Left lung (tissue), 10 donors: ENCODE measurements around the gene IZUMO4. TPM values are rescaled to one million over a fixed set of nuclear protein-coding genes. Genes with fewer than 3 reads are reported as not detected.

Experiments used
- ATAC-seq: fragments of 200-7000 bp; cut with Tn5 transposase; one replicate; pipeline ENCODE4 v1.9.1; 2020; ENCODE audit warnings: moderate library complexity
- DNase-seq, 4 donors: peaks; one replicate each; pipeline ENCODE4 v3.0.0-alpha.2; 2013 to 2020
- H3K27ac ChIP-seq, 2 donors: fragments of 200-600 bp; sonication (generic) in 1 of 2; one replicate each; pipeline versions ENCODE4 v1.5.0 to v1.8.0; 2020 to 2021
- H3K27me3 ChIP-seq, 2 donors: fragments of 200-600 bp; sonication (generic) in 1 of 2; one replicate each; pipeline versions ENCODE4 v1.5.0 to v1.8.0; 2020 to 2021
- H3K36me3 ChIP-seq, 2 donors: fragments of 200-600 bp; sonication (generic) in 1 of 2; one replicate each; pipeline versions ENCODE4 v1.5.0 to v1.8.0; 2020 to 2021
- H3K4me1 ChIP-seq, 2 donors: fragments of 200-600 bp; one replicate each; pipeline ENCODE4 v1.8.0; 2021
- H3K4me3 ChIP-seq, 2 donors: fragments of 200-600 bp; sonication (generic) in 1 of 2; one replicate each; pipeline versions ENCODE4 v1.5.0 to v1.8.0; 2020 to 2021; ENCODE audit warnings: mild to moderate bottlenecking in 1 of 2
- H3K9me3 ChIP-seq, 2 donors: fragments of 200-600 bp; sonication (generic) in 1 of 2; one replicate each; pipeline versions ENCODE4 v1.5.0 to v1.8.0; 2020 to 2021
- CTCF ChIP-seq, 2 donors: fragments of 200-600 bp; sonication (generic) in 1 of 2; IDR thresholded peaks; one replicate each; pipeline versions ENCODE4 v1.5.0 to v1.8.0; 2021; ENCODE audit warnings: antibody characterized with exemption in 2 of 2
- intact Hi-C, 2 donors: fragments of 100-400 bp; cut with DNase I; formaldehyde crosslinking; loops; one replicate each; pipeline versions ENCODE4 v1.11.2 to v1.14.2; 2022
- polyA plus RNA-seq, 6 donors: library from polyadenylated mRNA; unstranded; fragments of 120-200 nt; gene quantifications; one replicate each; pipeline ENCODE4 v1.2.1, GENCODE V29; 2013; ENCODE audit not compliant: insufficient read length in 6 of 6
- total RNA-seq, 2 donors: library from RNA; stranded (reverse); fragmentation: NEBNext Ultra II Directional; extraction: Animal tissue kit (Norgen Biotek cat#: 25700); gene quantifications; one replicate each; pipeline ENCODE4 v1.2.1, GENCODE V29; 2021
- donor health status: DM: no; HTN: yes; CAD: no.
- donor health status: DM: no; HTN: no; CAD: no.

Gene IZUMO4
- total and polyA plus RNA-seq, 8 donors = 2.6 to 8.5 (median 5.9) TPM

GRCh38 chr19:2099054-2099501 is 2.4 kb downstream of the IZUMO4 start:
- H3K27ac ChIP-seq = no peak overlapping the region
- H3K9me3 ChIP-seq = no peaks in the 10 kb centered on the region
- no peak for TF ChIP-seq CTCF (IDR thresholded peaks at IDR 0.05)
- intact Hi-C loops = no loop called here
- peaks cover 0 to 48% of the 10 kb centered on the region in 2 donors for H3K36me3 ChIP-seq
- H3K4me1 ChIP-seq = peaks cover 13 to 28% of the 10 kb centered on the region in 2 donors
- H3K4me3 ChIP-seq = no peak overlapping the region
- no peak for DNase-seq
- no peak for ATAC-seq
- H3K27me3 ChIP-seq = no peaks in the 10 kb centered on the region

GRCh38 chr19:2099937-2100718 is 3.4 kb downstream of the IZUMO4 start:
- peaks cover 0 to 56% of the 10 kb centered on the region in 2 donors for H3K36me3 ChIP-seq
- DNase-seq (no peak), ATAC-seq (no peak)
- no peak overlapping the region for H3K27ac ChIP-seq
- H3K9me3 ChIP-seq = no peaks in the 10 kb centered on the region
- peaks cover 10 to 18% of the 10 kb centered on the region in 2 donors for H3K4me1 ChIP-seq
- no peaks in the 10 kb centered on the region for H3K27me3 ChIP-seq
- no peak for TF ChIP-seq CTCF (IDR thresholded peaks at IDR 0.05)
- intact Hi-C loops = no loop called here
- H3K4me3 ChIP-seq = no peak overlapping the region

- H3K4me1 ChIP-seq = peaks cover 7 to 15% of the 10 kb centered on the region in 2 donors
- H3K27me3 ChIP-seq = no peaks in the 10 kb centered on the region
- peaks cover 0 to 61% of the 10 kb centered on the region in 2 donors for H3K36me3 ChIP-seq
- intact Hi-C loops = no loop called here
- H3K4me3 ChIP-seq = no peak overlapping the region
- ATAC-seq (no peak), DNase-seq (no peak)
- no peak overlapping the region for H3K27ac ChIP-seq
- TF ChIP-seq CTCF (IDR thresholded peaks at IDR 0.05) = no peak
- H3K9me3 ChIP-seq = no peaks in the 10 kb centered on the region
These were observed 4.0 kb downstream of the IZUMO4 start for GRCh38 chr19:2100719-2101061.

GRCh38 chr19:2101417-2102335 is 5.0 kb downstream of the IZUMO4 start:
- DNase-seq = no peak
- no peaks in the 10 kb centered on the region for H3K27me3 ChIP-seq
- H3K36me3 ChIP-seq = peaks cover 0 to 71% of the 10 kb centered on the region in 2 donors
- peaks cover 7 to 15% of the 10 kb centered on the region in 2 donors for H3K4me1 ChIP-seq
- no peaks in the 10 kb centered on the region for H3K9me3 ChIP-seq
- H3K4me3 ChIP-seq = no peak overlapping the region
- TF ChIP-seq CTCF (IDR thresholded peaks at IDR 0.05) = no peak
- intact Hi-C loops = no loop called here
- H3K27ac ChIP-seq = no peak overlapping the region
- ATAC-seq = no peak
